Measurements from ENCODE around the gene STARD9.

The STARD9 gene

DNA sequence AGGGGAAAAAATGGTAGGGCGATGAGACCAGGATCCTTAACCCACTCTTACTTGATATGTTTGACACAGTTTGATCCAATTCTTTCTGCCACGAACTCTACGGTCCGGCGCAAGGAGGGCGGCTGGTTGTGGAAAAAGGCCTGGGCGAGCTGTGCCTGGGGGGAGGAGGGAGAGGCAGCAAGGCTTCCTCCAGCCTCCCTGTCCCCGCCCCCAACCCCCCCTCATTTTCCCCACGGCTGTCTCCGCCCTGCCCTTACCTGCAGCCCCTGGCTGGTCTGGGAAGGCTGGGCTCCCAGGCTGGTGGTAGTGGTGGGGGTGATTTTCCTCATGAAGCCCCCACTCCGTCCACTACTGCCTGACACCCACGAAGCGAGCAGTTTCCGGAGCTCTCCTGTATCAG lies 153.6 kb downstream of the STARD9 start:
- no peak overlapping the region for H3K4me3 ChIP-seq (ENCODE audit: low read depth, low read length)
- TF ChIP-seq, protein P1, sequence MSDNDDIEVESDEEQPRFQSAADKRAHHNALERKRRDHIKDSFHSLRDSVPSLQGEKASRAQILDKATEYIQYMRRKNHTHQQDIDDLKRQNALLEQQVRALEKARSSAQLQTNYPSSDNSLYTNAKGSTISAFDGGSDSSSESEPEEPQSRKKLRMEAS (IDR thresholded peaks at IDR 0.05; ENCODE audit: low read depth, low read length) = no peak
- TF ChIP-seq, protein P2, sequence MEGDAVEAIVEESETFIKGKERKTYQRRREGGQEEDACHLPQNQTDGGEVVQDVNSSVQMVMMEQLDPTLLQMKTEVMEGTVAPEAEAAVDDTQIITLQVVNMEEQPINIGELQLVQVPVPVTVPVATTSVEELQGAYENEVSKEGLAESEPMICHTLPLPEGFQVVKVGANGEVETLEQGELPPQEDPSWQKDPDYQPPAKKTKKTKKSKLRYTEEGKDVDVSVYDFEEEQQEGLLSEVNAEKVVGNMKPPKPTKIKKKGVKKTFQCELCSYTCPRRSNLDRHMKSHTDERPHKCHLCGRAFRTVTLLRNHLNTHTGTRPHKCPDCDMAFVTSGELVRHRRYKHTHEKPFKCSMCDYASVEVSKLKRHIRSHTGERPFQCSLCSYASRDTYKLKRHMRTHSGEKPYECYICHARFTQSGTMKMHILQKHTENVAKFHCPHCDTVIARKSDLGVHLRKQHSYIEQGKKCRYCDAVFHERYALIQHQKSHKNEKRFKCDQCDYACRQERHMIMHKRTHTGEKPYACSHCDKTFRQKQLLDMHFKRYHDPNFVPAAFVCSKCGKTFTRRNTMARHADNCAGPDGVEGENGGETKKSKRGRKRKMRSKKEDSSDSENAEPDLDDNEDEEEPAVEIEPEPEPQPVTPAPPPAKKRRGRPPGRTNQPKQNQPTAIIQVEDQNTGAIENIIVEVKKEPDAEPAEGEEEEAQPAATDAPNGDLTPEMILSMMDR (IDR thresholded peaks at IDR 0.05; ENCODE audit: low read depth, low read length) = no peak
- TF ChIP-seq MYC (IDR thresholded peaks at IDR 0.05; ENCODE audit: low read depth, low read length) (no peak), POLR2A (IDR thresholded peaks at IDR 0.05; ENCODE audit: extremely low read depth, insufficient read length) (no peak)
- no peak for DNase-seq (ENCODE audit: low read depth)

DNA sequence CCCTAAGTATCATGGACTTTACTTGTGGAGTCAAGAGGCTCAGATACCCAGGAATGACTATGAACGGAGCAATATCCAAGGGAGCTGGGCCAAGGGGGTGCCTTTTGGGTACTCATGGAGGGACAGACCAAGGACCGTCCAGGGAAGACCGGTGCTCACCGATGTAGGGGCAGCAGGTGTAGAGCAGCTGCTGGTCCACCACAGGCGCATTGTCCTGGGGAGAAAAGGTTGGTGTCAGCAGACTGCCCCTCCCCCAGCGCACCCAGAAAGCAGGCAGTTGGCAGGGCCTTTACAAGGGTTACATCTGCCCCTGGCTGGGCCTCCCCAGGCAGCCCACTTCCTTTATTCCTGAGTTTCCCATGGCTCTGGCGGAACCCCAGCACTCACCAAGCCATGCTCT lies 154.0 kb downstream of the STARD9 start:
- no peak for DNase-seq (ENCODE audit: low read depth)
- H3K4me3 ChIP-seq (ENCODE audit: low read depth, low read length) = no peak overlapping the region
- TF ChIP-seq MYC (IDR thresholded peaks at IDR 0.05; ENCODE audit: low read depth, low read length) = no peak
- TF ChIP-seq, protein P1 (IDR thresholded peaks at IDR 0.05; ENCODE audit: low read depth, low read length) = no peak
- TF ChIP-seq, protein P2 (IDR thresholded peaks at IDR 0.05; ENCODE audit: low read depth, low read length) = no peak
- no peak for TF ChIP-seq POLR2A (IDR thresholded peaks at IDR 0.05; ENCODE audit: extremely low read depth, insufficient read length)

DNA sequence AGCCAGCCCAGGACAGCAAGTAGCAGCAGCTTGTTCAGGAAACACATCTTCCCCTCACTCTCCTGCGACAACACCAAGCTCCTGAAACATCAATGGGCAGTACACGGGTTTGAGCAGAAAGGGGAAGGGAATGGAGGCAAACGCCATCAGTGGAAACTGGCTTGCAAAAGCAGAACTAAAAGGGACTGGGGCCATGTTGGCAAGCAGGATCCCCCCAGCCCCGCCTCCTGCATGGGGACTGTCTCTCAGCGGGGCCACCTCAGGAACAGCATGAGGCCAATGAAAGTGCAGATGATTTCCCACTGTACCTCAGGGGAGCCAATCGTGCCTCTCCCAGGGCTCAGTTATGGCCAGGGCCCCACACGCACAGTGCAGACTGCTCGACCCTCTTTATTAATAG lies 154.7 kb downstream of the STARD9 start:
- H3K4me3 ChIP-seq (ENCODE audit: low read depth, low read length) = no peak overlapping the region
- DNase-seq (ENCODE audit: low read depth) = peak; percentile 51
- TF ChIP-seq MYC (IDR thresholded peaks at IDR 0.05; ENCODE audit: low read depth, low read length) (no peak), POLR2A (IDR thresholded peaks at IDR 0.05; ENCODE audit: extremely low read depth, insufficient read length) (no peak)
- TF ChIP-seq, protein P1 (IDR thresholded peaks at IDR 0.05; ENCODE audit: low read depth, low read length) = no peak
- TF ChIP-seq, protein P2 (IDR thresholded peaks at IDR 0.05; ENCODE audit: low read depth, low read length) = no peak

DNA sequence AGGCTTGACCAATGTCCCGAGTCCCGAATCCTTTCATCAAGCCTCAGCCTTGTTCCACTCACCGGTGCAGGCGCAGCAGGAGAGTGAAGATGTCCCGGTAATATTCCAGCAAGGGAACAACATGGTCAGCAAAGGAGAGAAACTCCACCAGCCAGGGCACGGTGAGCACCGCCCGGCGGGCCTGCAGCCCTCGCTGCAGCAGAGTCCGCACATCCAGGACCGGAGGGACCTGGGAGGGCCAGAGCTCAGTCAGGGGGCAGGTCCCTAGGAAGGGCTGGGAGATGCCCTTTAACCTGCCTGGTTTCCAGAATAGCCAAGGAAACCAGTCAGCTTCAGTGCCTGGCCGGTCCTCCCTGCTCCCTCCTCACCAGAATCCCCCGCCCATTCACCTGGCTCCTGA lies 155.1 kb downstream of the STARD9 start:
- no peak for DNase-seq (ENCODE audit: low read depth)
- TF ChIP-seq, protein P2 (IDR thresholded peaks at IDR 0.05; ENCODE audit: low read depth, low read length) = no peak
- H3K4me3 ChIP-seq (ENCODE audit: low read depth, low read length) = no peak overlapping the region

DNA sequence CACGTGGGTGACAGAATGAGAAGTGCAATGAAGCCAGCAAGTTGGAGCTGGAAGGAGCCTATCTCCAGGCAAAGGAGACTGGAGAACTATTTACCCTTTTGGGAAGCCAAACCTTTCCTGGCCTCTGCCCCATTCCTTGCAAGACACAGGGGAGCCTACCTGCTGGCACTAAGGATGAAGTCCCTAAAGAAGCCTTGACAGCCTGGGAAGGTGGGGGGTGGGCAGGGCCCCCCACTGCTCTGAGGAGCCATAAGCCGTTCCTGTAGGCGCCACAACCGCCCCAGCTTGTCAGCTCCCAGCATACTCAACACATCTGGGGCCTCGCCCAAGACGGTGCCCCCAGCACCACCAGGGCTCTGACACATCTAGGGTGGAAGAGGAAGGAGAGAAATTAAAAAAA lies 156.1 kb downstream of the STARD9 start:
- no peak overlapping the region for H3K4me3 ChIP-seq (ENCODE audit: low read depth, low read length)
- TF ChIP-seq MYC (IDR thresholded peaks at IDR 0.05; ENCODE audit: low read depth, low read length) = no peak
- no peak for DNase-seq (ENCODE audit: low read depth)

DNA sequence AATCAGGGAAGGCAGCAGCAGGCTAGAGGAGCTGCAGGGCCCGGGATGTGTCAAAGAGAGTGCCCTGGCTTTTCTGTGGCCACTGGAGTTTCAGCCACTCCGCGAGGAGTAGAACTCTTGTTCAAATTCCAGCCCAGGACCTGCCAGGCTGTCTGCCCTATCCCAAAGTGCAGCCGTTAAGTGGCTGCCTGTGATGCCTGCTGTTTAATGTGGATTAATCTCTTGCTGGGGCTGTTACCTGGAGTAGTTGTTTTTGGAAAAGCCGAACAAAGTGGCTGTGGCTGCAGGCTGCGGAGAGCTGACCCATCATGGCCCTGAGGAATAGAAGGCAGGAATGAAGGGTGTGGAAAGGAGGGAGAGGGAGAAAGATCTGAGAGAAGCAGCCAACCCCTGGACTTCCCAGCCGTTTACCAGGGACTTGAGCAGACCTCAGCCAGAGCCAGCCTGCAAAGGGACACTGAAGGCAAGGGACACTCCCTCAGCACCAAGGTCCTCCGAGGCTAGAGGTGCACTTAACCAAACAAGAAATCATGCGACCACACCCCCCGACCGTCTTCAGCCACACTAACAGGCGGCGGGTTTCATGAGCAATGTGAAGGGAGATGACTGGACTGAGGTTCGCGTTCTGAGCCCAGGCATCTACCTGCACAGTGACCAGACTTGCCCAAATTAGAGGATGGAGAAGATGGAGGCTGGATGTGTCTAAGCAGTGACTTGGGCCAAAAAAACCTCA lies 156.9 kb downstream of the STARD9 start:
- TF ChIP-seq, protein P2 (IDR thresholded peaks at IDR 0.05; ENCODE audit: low read depth, low read length) = no peak
- no peak for TF ChIP-seq MYC (IDR thresholded peaks at IDR 0.05; ENCODE audit: low read depth, low read length)
- no peak for TF ChIP-seq POLR2A (IDR thresholded peaks at IDR 0.05; ENCODE audit: extremely low read depth, insufficient read length)
- TF ChIP-seq, protein P1 (IDR thresholded peaks at IDR 0.05; ENCODE audit: low read depth, low read length) = no peak
- no peak for DNase-seq (ENCODE audit: low read depth)
- H3K4me3 ChIP-seq (ENCODE audit: low read depth, low read length) = no peak overlapping the region
